ENCODE measurements around the gene RNASEL.

The RNASEL gene

DNA sequence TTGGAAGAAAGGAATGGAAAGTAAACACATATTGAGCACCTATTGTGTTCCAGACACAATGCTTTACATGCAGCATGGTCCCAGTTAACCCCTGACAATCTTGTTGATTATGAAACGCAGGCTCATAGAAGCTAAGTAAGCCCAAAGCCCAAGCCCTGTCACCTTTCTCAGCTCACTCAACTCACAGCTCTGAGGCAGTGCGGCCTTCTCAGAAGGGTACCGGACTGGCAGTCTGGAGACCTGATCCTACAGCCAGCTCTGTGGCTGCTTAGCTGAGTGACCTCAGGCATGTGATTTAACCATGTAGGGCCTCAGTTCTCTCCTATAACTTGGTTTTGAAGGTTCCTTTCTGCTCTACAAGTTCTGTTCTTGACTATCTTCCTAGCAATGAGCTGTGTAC lies 464 bp upstream of the RNASEL start:
- POLR2A ChIA-PET: interaction anchor here (0.7 kb wide), 1 partner anchor 14 kb away, joined by 4 read pairs; no protein-coding TSS in a partner anchor
- CTCF ChIA-PET: interaction anchor here (1.1 to 41.1 kb wide), 5 partner anchors 11 to 504 kb away, joined by 3 to 1252 read pairs (median 7); partner anchors contain the start of gene NPL
- TF ChIP-seq, protein P1, sequence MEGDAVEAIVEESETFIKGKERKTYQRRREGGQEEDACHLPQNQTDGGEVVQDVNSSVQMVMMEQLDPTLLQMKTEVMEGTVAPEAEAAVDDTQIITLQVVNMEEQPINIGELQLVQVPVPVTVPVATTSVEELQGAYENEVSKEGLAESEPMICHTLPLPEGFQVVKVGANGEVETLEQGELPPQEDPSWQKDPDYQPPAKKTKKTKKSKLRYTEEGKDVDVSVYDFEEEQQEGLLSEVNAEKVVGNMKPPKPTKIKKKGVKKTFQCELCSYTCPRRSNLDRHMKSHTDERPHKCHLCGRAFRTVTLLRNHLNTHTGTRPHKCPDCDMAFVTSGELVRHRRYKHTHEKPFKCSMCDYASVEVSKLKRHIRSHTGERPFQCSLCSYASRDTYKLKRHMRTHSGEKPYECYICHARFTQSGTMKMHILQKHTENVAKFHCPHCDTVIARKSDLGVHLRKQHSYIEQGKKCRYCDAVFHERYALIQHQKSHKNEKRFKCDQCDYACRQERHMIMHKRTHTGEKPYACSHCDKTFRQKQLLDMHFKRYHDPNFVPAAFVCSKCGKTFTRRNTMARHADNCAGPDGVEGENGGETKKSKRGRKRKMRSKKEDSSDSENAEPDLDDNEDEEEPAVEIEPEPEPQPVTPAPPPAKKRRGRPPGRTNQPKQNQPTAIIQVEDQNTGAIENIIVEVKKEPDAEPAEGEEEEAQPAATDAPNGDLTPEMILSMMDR (IDR thresholded peaks at IDR 0.05; ENCODE audit: control extremely low read depth, extremely low read depth, low read depth, missing control alignments): no peak
- no peak for DNase-seq (ENCODE audit: extremely low spot score)

DNA sequence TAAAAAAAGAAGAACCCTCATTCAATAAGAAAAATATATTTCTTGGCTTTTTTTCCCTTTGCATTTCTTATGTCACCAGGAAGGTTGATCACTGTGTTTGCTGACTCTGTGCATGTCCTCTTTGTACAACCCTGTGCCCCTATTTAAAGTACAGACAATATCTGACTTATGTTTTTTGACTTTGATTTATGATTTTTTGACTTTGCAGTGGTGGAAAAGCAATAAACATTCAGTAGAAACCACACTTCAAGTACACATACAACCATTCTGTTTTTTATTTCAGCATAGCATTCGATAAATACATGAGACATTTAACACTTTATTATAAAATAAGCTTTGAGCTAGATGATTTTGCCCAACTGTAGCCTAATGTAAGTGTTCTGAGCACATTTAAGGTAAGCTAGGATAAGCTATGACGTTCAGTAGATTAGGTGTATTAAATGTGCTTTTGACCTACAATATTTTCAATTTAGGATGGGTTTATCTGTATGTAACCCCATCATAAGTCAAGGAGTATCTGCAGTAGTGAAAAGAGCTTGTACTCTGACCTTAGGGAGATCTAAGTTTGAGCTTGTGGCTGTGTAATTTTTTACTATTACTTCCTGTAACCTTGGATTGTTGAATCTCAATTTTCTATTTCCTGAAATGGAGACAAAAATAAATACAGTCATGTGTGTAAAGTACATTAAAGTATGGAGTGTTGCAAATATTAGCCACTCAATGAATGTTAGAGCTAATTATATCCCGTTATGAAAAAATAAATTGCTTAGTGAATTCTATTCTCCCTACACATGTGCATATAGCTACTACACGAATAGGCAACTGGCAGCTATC lies 1.2 kb downstream of the RNASEL start:
- ChIA-PET CTCF (interaction anchor here (0.8 to 41.1 kb wide), 13 partner anchors 9 to 731 kb away, joined by 3 to 1252 read pairs (median 5); partner anchors contain the start of genes GLUL and NPL), POLR2A (interaction anchor here (1.2 kb wide), 1 partner anchor 17 kb away, joined by 5 read pairs; no protein-coding TSS in a partner anchor)

DNA sequence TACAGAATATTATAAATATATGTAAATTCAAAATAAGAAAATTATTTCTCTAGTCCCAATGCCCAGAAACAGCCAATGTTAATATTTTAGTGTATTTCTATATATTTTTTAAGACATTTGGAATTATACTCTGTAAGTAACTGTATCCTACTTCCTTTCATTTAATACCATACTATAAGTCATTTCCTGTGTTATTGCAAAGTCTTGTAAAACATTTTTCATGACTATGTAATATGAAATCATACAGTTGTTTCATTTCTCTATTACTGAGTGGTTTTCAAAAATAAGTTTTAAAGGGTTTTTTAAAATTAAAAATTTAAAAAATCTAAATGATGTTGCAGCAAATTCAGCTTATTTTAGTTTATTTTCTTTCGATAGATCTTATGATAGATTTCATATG lies 2.0 kb downstream of the RNASEL start:
- TF ChIP-seq, protein P1 (IDR thresholded peaks at IDR 0.05; ENCODE audit: control extremely low read depth, extremely low read depth, low read depth, missing control alignments): no peak
- CTCF ChIA-PET: interaction anchor here (1.7 to 41.1 kb wide), 4 partner anchors 8 to 199 kb away, joined by 5 to 1252 read pairs (median 44); partner anchors contain the start of gene NPL
- POLR2A ChIA-PET: no interaction called here

More for the DNA sequence above, 1.2 kb downstream of the RNASEL start:
- DNase-seq (ENCODE audit: extremely low spot score): no peak
- TF ChIP-seq, protein P1 (IDR thresholded peaks at IDR 0.05; ENCODE audit: control extremely low read depth, extremely low read depth, low read depth, missing control alignments): no peak

DNA sequence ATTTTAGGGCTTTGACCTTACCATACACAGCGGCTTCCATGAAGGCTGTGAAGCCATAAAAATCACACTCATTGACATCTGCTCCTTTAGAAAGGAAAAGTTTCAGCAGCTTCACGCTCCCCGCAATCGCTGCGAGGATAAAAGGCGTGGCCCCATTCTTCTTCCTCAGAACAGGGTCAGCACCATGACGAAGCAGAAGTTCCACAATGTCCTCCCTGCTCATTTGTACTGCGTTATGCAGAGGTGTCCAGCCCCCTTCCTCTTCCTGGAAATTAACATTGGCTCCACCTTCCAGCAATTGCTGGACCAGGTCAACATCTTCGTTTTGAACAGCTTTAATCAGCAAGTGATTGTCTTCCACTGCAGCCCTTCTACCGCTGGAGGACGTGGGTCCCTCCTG lies 2.7 kb downstream of the RNASEL start:
- POLR2A ChIA-PET: no interaction called here
- CTCF ChIA-PET: interaction anchor here (5.1 to 41.1 kb wide), 2 partner anchors 9 to 200 kb away, joined by 25 to 1252 read pairs; partner anchors contain the start of gene NPL
- DNase-seq (ENCODE audit: extremely low spot score): no peak
- TF ChIP-seq, protein P1 (IDR thresholded peaks at IDR 0.05; ENCODE audit: control extremely low read depth, extremely low read depth, low read depth, missing control alignments): no peak

More for the DNA sequence above, 2.0 kb downstream of the RNASEL start:
- no peak for DNase-seq (ENCODE audit: extremely low spot score)

DNA sequence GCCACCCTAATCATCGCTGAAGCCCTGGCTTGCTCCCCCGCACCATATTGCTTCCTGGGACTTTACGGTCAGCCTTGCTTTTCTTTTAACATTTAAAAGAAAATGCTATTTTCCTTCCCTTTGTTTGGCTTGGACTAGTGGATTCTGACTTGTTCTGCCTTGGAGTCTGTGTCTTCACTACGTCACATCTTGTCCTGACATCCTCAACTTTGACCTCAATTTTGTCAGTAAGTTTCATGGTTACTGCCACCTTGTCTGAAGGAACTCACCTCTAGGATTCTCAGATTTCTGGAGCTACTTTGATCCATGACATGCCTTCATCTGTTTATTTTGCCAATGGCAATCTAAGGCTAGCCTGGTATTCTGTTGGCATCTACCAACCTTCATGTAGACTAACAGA lies 4.3 kb downstream of the RNASEL start:
- CTCF ChIA-PET: interaction anchor here (5.1 to 41.1 kb wide), 2 partner anchors 10 to 202 kb away, joined by 25 to 1252 read pairs; partner anchors contain the start of gene NPL
- POLR2A ChIA-PET: no interaction called here
- TF ChIP-seq, protein P1 (IDR thresholded peaks at IDR 0.05; ENCODE audit: control extremely low read depth, extremely low read depth, low read depth, missing control alignments): no peak
- DNase-seq (ENCODE audit: extremely low spot score): no peak

DNA sequence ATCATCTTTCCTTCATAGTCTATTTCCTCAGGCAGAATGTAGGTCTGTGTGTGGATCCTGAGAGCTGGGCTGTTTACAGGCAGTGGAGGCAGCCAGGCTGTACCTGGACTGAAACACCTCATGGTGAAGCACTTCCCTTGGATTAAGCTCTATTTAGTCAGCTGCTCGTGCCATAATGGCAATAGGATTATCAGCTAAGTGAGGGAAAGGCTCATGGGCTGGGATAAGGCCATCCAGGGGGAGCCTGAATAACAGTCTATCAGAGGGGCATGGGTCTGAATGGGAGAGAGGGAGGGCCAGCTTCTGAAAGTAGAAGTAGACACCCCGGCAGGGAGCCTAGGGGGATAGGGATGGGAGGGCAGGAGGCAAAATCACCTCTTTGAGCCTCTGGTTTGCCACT lies 8.3 kb downstream of the RNASEL start:
- TF ChIP-seq, protein P1 (IDR thresholded peaks at IDR 0.05; ENCODE audit: control extremely low read depth, extremely low read depth, low read depth, missing control alignments): no peak
- POLR2A ChIA-PET: no interaction called here
- CTCF ChIA-PET: interaction anchor here (0.7 to 3.6 kb wide), 4 partner anchors 14 to 500 kb away, joined by 3 to 21 read pairs (median 4); no protein-coding TSS in a partner anchor
- DNase-seq (ENCODE audit: extremely low spot score): no peak

Measured in GM10248 (cell line).